HepG2 (cell line): ENCODE results near the gene CDHR3. TPM values are rescaled to one million over a fixed set of nuclear protein-coding genes. Genes with fewer than 3 reads are reported as not detected.

Source experiments
- ATAC-seq: fragments of 200-7000 bp; cut with Tn5 transposase; 3 replicates; pipeline ENCODE4 v1.9.1; 2020; ENCODE audit warnings: mild to moderate bottlenecking, moderate library complexity
- BruUV-seq: library from RNA; stranded (reverse); fragments of 400-500 nt; replicated peaks from 2 replicates; lab custom pipeline; 2021; lab: Mats Ljungman, UMichigan
- CTCF ChIA-PET: fragments of 300-600 bp; formaldehyde crosslinking; extraction: SDS; loops from one replicate; lab custom pipeline; 2021; ENCODE audit warnings: low total read pairs, inconsistent platforms, low intra/inter-chr PET ratio; lab: Yijun Ruan, JAX
- POLR2A ChIA-PET: fragments of 350-600 bp; sonication (Branson Sonifier 250); formaldehyde crosslinking; loops from one replicate; lab custom pipeline; 2020; ENCODE audit warnings: antibody characterized with exemption, inconsistent platforms; lab: Yijun Ruan, JAX
- DNase-seq: peaks from one replicate; pipeline ENCODE4 v3.0.0-alpha.2; 2015; ENCODE audit warnings: low spot score
- FAIRE-seq: peaks from 3 replicates; lab custom pipeline; 2011; peaks lifted over from hg19 to GRCh38; lab: Jason Lieb, UNC
- H2AFZ ChIP-seq: one replicate; pipeline ENCODE4 v1.6.1; 2011; ENCODE audit warnings: low read length, inconsistent platforms
- H3K27ac ChIP-seq: fragments of 300-600 bp; 3 replicates; pipeline ENCODE4 v1.8.0; 2011; ENCODE audit warnings: mixed run types, mild to moderate bottlenecking, mixed read lengths, low read length, inconsistent platforms; ENCODE audit not compliant: insufficient read depth; ENCODE audit errors: extremely low read length
- H3K27me3 ChIP-seq, 2 experiments: fragments of 200-600 bp in 1 of 2; 2 replicates in 1 of 2; 3 replicates in 1 of 2; pipeline versions ENCODE4 v1.6.0 to v1.8.0; 2011; ENCODE audit warnings: low read length in 2 of 2, mild to moderate bottlenecking in 2 of 2, moderate library complexity in 2 of 2, inconsistent platforms in 1 of 2; ENCODE audit not compliant: insufficient read depth in 2 of 2, control insufficient read depth in 1 of 2
- H3K36me3 ChIP-seq, 2 experiments: fragments of 200-600 bp in 1 of 2; replicated peaks in 1 of 2; 2 replicates in 1 of 2; 3 replicates in 1 of 2; pipeline versions ENCODE4 v1.5.1 to v1.8.0; 2011; ENCODE audit warnings: low read length in 2 of 2, inconsistent platforms in 1 of 2; ENCODE audit not compliant: insufficient read depth in 2 of 2, control insufficient read depth in 1 of 2
- H3K4me1 ChIP-seq: 2 replicates; pipeline ENCODE4 v1.5.1; 2012; ENCODE audit warnings: low read length, inconsistent platforms; ENCODE audit not compliant: insufficient read depth
- H3K4me2 ChIP-seq: 2 replicates; pipeline ENCODE4 v1.6.0; 2011; ENCODE audit warnings: low read depth, low read length, inconsistent platforms
- H3K4me3 ChIP-seq, 3 experiments: fragments of 200-600 bp in 1 of 3; sonication (generic), shearing (Covaris generic) in 1 of 3; replicated peaks in 1 of 3; 2 replicates each; pipeline ENCODE4 v1.5.1; 2011 to 2016; ENCODE audit warnings: low read length in 3 of 3, inconsistent platforms in 2 of 3, low read depth in 2 of 3, mild to moderate bottlenecking in 2 of 3, control low read depth in 1 of 3, mixed read lengths in 1 of 3; ENCODE audit not compliant: insufficient read depth in 1 of 3
- H3K79me2 ChIP-seq: one replicate; pipeline ENCODE4 v1.6.1; 2011; ENCODE audit warnings: low read length, inconsistent platforms; ENCODE audit not compliant: insufficient read depth
- H3K9ac ChIP-seq: 2 replicates; pipeline ENCODE4 v1.6.0; 2011; ENCODE audit warnings: mild to moderate bottlenecking, low read depth, low read length, inconsistent platforms; ENCODE audit not compliant: insufficient read depth
- H3K9me3 ChIP-seq: 2 replicates; pipeline ENCODE4 v1.5.1; 2012; ENCODE audit warnings: mild to moderate bottlenecking, low read length
- H4K20me1 ChIP-seq: 2 replicates; pipeline ENCODE4 v1.6.0; 2011; ENCODE audit warnings: inconsistent platforms, mild to moderate bottlenecking, low read length, moderate library complexity; ENCODE audit not compliant: insufficient read depth
- FLYWCH1 ChIP-seq: sonication (generic); formaldehyde crosslinking; IDR thresholded peaks from 2 replicates; pipeline ENCODE4 v1.8.1; 2023; ENCODE audit warnings: mild to moderate bottlenecking, missing genetic modification reagents
- RARA ChIP-seq: IDR thresholded peaks from 2 replicates; pipeline ENCODE4 v1.6.1; 2016; ENCODE audit warnings: missing genetic modification reagents, missing compliant biosample characterization
- RCOR2 ChIP-seq: IDR thresholded peaks from 2 replicates; pipeline ENCODE4 v1.6.1; 2016; ENCODE audit warnings: missing biosample characterization, missing genetic modification reagents
- RXRB ChIP-seq: IDR thresholded peaks from 2 replicates; pipeline ENCODE4 v1.6.1; 2016; ENCODE audit warnings: borderline replicate concordance, missing genetic modification reagents, missing compliant biosample characterization
- STAG1 ChIP-seq: sonication (generic); formaldehyde crosslinking; IDR thresholded peaks from 2 replicates; pipeline ENCODE4 v1.4.0; 2020; ENCODE audit warnings: missing genetic modification reagents
- ZBTB1 ChIP-seq: sonication (generic); formaldehyde crosslinking; IDR thresholded peaks from 2 replicates; pipeline ENCODE4 v1.4.0; 2020; ENCODE audit warnings: missing genetic modification reagents, borderline replicate concordance
- ZNF83 ChIP-seq: sonication (generic); formaldehyde crosslinking; IDR thresholded peaks from 2 replicates; pipeline ENCODE4 v1.4.0; 2020; ENCODE audit warnings: missing genetic modification reagents, mild to moderate bottlenecking, borderline replicate concordance
- WGBS: methylation state at CpG from one replicate; pipeline ENCODE4 v1.1.6; 2017; ENCODE audit warnings: low lambda C conversion rate; 5-methylcytosine and 5-hydroxymethylcytosine counted together
- in situ Hi-C: cut with HindIII; loops from 2 replicates; pipeline ENCODE4 v1.10.0; 2017; ENCODE audit warnings: low pct_unique_long_range_greater_than_20kb; ENCODE audit not compliant: extremely low pct_ligation_motif_present
- intact Hi-C: fragments of 100-400 bp; cut with micrococcal nuclease; formaldehyde crosslinking; loops from one replicate; pipeline ENCODE4 v1.10.0; 2022; ENCODE audit not compliant: unreplicated experiment
- polyA plus RNA-seq, 8 experiments: library from polyadenylated mRNA; depleted of rRNA in 3 of 8; stranded (reverse) in 7 of 8; unstranded in 1 of 8; fragments of >200 nt; fragmentation: Illumina TruSeq in 4 of 8; extraction: Trizol in 4 of 8; gene quantifications; 2 replicates each; pipeline versions ENCODE4 v1.2.1 to v1.2.3, GENCODE V29; 2011 to 2016; ENCODE audit warnings: low read depth in 4 of 8, missing spikeins in 1 of 8, mixed read lengths in 1 of 8; ENCODE audit not compliant: insufficient read depth in 1 of 8
- total RNA-seq, 5 experiments: library from RNA; depleted of rRNA; stranded (reverse); fragments of >200 nt; fragmentation: Illumina TruSeq; extraction: Trizol; gene quantifications; 2 replicates each; pipeline ENCODE4 v1.2.3, GENCODE V29; 2016; ENCODE audit warnings: low read depth in 1 of 5
- TF ChIP-seq, protein P1 (sequence below): sonication (generic); formaldehyde crosslinking; conservative IDR thresholded peaks from 2 replicates; pipeline ENCODE4 v1.4.0; 2020; ENCODE audit warnings: missing genetic modification reagents
- TF ChIP-seq, protein P2 (sequence below): sonication (generic); formaldehyde crosslinking; IDR thresholded peaks from 2 replicates; pipeline ENCODE4 v1.9.0; 2021; ENCODE audit warnings: missing genetic modification reagents, borderline replicate concordance
- TF ChIP-seq, protein P3 (sequence below): sonication (generic); formaldehyde crosslinking; IDR thresholded peaks from 2 replicates; pipeline ENCODE4 v1.5.0; 2020; ENCODE audit warnings: mild to moderate bottlenecking, missing genetic modification reagents, moderate library complexity
- TF ChIP-seq, protein P4 (sequence below), 2 experiments: fragments of 450-650 bp in 1 of 2; sonication (generic) in 1 of 2; formaldehyde crosslinking; IDR thresholded peaks; 2 replicates each; pipeline versions ENCODE4 v1.5.0 to v1.8.0; 2020 to 2022; ENCODE audit warnings: mild to moderate bottlenecking in 1 of 2, missing genetic modification reagents in 1 of 2
- TF ChIP-seq, protein P5 (sequence below): IDR thresholded peaks from 2 replicates; pipeline ENCODE4 v1.6.1; 2012; ENCODE audit warnings: inconsistent platforms

CDHR3 gene
- total and polyA plus RNA-seq, 2 of the 13 experiments (the other 11 are each of a cell fraction or from before 2014, with no cell fraction given), result 6.5 to 11.8 TPM

DNA sequence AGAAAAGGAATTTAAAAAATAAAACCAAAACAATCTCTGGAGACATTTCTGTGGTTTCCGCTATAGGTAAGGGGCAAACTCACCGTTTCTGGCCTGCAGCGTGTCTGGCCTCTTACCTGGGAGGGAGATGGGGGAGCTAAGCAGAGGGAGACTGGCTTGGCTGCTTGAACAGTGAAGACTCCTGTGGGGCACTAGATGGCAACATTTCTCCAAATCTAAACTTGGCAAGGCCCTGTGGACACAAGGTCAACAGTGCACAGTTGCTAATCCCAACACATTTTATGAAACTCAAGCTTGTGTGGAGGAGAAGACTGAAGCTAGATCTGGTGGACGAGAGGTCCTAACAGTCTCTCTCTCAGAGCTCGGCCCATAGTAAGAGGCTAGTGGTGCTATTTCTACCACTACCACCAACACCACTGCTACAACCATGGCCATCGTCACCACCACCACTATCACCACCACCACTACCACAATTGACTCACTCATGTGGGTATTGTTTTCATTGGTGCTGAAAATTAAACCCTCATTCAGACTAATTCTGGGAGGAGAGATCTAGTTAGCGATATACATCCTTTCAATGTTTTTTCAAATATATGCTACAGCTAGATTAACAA is 28.4 kb upstream of the CDHR3 start:
- Histone ChIP-seq H3K4me3 (no peak overlapping the region), H3K9me3 (no peaks in the 10 kb centered on the region), H3K36me3 (no peaks in the 10 kb centered on the region), H2AFZ (no peak overlapping the region), H3K4me1 (peaks cover 11% of the 10 kb centered on the region), H3K79me2 (no peaks in the 10 kb centered on the region), H3K27ac (no peak overlapping the region), H3K9ac (no peak overlapping the region), H4K20me1 (no peaks in the 10 kb centered on the region), H3K4me2 (no peak overlapping the region), H3K27me3 (no peaks in the 10 kb centered on the region)
- BruUV-seq, result no TSS peak
- ChIA-PET POLR2A (no interaction called here), CTCF (interaction anchor here (1.1 to 1.3 kb wide), 3 partner anchors 74 to 219 kb away, joined by 3 to 5 read pairs (median 3); no protein-coding TSS in a partner anchor)
- peak; percentile 99 for ATAC-seq
- FAIRE-seq, result peak; percentile 75
- 86% methylated on average over 7 of the region's 7 CpGs for WGBS
- in situ Hi-C loops, result no loop called here
- intact Hi-C loops, result loop anchor here (1.0 to 10.0 kb wide), 4 partner anchors 74 to 220 kb away; no protein-coding TSS in a partner anchor
- peak; percentile 64 for DNase-seq
- TF ChIP-seq, protein P1, sequence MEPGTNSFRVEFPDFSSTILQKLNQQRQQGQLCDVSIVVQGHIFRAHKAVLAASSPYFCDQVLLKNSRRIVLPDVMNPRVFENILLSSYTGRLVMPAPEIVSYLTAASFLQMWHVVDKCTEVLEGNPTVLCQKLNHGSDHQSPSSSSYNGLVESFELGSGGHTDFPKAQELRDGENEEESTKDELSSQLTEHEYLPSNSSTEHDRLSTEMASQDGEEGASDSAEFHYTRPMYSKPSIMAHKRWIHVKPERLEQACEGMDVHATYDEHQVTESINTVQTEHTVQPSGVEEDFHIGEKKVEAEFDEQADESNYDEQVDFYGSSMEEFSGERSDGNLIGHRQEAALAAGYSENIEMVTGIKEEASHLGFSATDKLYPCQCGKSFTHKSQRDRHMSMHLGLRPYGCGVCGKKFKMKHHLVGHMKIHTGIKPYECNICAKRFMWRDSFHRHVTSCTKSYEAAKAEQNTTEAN (CRISPR knock-in tag), result no peak
- TF ChIP-seq RXRB (CRISPR knock-in tag) (peak; percentile 15; the same call in 1 of the 2 replicates), RARA (CRISPR knock-in tag) (0 out of 2 replicates have a peak, but pooled peaks have one; percentile 7), ZNF83 (CRISPR knock-in tag) (no peak), STAG1 (CRISPR knock-in tag) (peak; percentile 77), RCOR2 (CRISPR knock-in tag) (no peak), FLYWCH1 (no peak), ZBTB1 (CRISPR knock-in tag) (no peak)
- TF ChIP-seq, protein P2, sequence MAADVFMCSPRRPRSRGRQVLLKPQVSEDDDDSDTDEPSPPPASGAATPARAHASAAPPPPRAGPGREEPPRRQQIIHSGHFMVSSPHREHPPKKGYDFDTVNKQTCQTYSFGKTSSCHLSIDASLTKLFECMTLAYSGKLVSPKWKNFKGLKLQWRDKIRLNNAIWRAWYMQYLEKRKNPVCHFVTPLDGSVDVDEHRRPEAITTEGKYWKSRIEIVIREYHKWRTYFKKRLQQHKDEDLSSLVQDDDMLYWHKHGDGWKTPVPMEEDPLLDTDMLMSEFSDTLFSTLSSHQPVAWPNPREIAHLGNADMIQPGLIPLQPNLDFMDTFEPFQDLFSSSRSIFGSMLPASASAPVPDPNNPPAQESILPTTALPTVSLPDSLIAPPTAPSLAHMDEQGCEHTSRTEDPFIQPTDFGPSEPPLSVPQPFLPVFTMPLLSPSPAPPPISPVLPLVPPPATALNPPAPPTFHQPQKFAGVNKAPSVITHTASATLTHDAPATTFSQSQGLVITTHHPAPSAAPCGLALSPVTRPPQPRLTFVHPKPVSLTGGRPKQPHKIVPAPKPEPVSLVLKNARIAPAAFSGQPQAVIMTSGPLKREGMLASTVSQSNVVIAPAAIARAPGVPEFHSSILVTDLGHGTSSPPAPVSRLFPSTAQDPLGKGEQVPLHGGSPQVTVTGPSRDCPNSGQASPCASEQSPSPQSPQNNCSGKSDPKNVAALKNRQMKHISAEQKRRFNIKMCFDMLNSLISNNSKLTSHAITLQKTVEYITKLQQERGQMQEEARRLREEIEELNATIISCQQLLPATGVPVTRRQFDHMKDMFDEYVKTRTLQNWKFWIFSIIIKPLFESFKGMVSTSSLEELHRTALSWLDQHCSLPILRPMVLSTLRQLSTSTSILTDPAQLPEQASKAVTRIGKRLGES (CRISPR knock-in tag), result no peak
- TF ChIP-seq, protein P3, sequence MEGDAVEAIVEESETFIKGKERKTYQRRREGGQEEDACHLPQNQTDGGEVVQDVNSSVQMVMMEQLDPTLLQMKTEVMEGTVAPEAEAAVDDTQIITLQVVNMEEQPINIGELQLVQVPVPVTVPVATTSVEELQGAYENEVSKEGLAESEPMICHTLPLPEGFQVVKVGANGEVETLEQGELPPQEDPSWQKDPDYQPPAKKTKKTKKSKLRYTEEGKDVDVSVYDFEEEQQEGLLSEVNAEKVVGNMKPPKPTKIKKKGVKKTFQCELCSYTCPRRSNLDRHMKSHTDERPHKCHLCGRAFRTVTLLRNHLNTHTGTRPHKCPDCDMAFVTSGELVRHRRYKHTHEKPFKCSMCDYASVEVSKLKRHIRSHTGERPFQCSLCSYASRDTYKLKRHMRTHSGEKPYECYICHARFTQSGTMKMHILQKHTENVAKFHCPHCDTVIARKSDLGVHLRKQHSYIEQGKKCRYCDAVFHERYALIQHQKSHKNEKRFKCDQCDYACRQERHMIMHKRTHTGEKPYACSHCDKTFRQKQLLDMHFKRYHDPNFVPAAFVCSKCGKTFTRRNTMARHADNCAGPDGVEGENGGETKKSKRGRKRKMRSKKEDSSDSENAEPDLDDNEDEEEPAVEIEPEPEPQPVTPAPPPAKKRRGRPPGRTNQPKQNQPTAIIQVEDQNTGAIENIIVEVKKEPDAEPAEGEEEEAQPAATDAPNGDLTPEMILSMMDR (CRISPR knock-in tag), result peak; percentile 72
- TF ChIP-seq, protein P4, sequence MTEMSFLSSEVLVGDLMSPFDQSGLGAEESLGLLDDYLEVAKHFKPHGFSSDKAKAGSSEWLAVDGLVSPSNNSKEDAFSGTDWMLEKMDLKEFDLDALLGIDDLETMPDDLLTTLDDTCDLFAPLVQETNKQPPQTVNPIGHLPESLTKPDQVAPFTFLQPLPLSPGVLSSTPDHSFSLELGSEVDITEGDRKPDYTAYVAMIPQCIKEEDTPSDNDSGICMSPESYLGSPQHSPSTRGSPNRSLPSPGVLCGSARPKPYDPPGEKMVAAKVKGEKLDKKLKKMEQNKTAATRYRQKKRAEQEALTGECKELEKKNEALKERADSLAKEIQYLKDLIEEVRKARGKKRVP (CRISPR knock-in tag; IDR thresholded peaks at IDR 0.05), result no peak
- TF ChIP-seq, protein P5, sequence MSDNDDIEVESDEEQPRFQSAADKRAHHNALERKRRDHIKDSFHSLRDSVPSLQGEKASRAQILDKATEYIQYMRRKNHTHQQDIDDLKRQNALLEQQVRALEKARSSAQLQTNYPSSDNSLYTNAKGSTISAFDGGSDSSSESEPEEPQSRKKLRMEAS, result no peak
